Rectal smooth muscle tissue (tissue), 1 donor: ENCODE data around the gene BDH2.

Experiments
- H3K27ac ChIP-seq: one replicate; pipeline ENCODE4 v1.7.0; 2013; ENCODE audit warnings: low read depth, low read length, inconsistent platforms
- H3K27me3 ChIP-seq: one replicate; pipeline ENCODE4 v1.7.0; 2013; ENCODE audit warnings: low read length; ENCODE audit not compliant: control insufficient read depth, insufficient read depth
- H3K36me3 ChIP-seq: one replicate; pipeline ENCODE4 v1.7.0; 2013; ENCODE audit warnings: low read length; ENCODE audit not compliant: control insufficient read depth, insufficient read depth
- H3K4me1 ChIP-seq: one replicate; pipeline ENCODE4 v1.7.0; 2013; ENCODE audit warnings: low read length; ENCODE audit not compliant: control insufficient read depth, insufficient read depth
- H3K4me3 ChIP-seq: one replicate; pipeline ENCODE4 v1.7.0; 2013; ENCODE audit warnings: low read length
- H3K9ac ChIP-seq: one replicate; pipeline ENCODE4 v1.7.0; 2013; ENCODE audit warnings: low read length

The BDH2 gene

DNA sequence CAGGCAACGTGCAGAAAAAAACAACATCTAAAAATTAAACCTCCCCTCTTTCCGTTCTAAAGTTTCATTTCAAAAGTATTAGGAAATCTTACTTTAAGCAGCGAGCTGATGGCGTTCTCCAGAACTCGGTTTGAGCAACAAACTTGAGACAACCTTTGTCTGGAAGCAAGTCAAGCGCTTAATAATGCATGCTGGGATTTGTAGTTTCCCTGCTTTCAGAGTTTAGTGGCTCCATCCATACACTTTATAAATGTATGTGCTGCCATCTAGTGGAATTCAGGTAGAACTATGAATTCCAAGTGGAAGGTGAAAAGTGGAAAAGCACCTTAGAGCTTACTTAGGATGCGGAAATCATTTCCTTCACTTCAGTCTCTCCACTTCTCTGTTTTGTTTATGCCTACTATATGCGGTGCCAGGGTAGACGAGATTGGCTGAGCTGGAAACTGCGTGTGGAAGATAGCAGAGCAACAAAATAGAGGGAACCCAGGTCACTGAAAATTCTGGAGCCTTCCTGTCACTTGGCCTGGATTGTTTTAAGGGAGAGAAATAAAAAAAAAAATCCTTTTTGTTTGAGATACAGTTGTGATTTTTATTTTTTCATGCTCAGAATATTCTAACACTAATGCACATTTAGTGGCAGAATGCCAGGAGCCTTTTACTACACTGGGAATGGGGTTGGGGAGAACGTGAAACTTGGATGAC lies at the start of gene BDH2:
Gene BDH2 (minus strand): TSS at position 144 of the 702 bp plus-strand sequence. CDS start 3,580 bp downstream, outside the sequence.
- H3K4me1 ChIP-seq, result peaks cover 3% of the 10 kb centered on the region
- H3K27ac ChIP-seq, result peak within 1 kb of the TSS; percentile 71
- no peaks in the 10 kb centered on the region for H3K36me3 ChIP-seq
- peak within 1 kb of the TSS; percentile 66 for H3K4me3 ChIP-seq
- no peak within 1 kb of the TSS for H3K9ac ChIP-seq
- no peaks in the 10 kb centered on the region for H3K27me3 ChIP-seq

GRCh38 chr4:103144926-103145325 lies 45.3 kb upstream of the BDH2 start:
- H3K4me1 ChIP-seq, result no peaks in the 10 kb centered on the region
- no peak overlapping the region for H3K9ac ChIP-seq
- H3K36me3 ChIP-seq, result no peaks in the 10 kb centered on the region

GRCh38 chr4:103137446-103137827 lies 37.8 kb upstream of the BDH2 start:
- H3K36me3 ChIP-seq, result no peaks in the 10 kb centered on the region
- H3K27ac ChIP-seq, result no peak overlapping the region
- no peaks in the 10 kb centered on the region for H3K4me1 ChIP-seq
- H3K27me3 ChIP-seq, result no peaks in the 10 kb centered on the region
- no peak overlapping the region for H3K9ac ChIP-seq
- H3K4me3 ChIP-seq, result no peak overlapping the region

More at GRCh38 chr4:103144926-103145325, 45.3 kb upstream of the BDH2 start:
- Histone ChIP-seq H3K27ac (no peak overlapping the region), H3K4me3 (no peak overlapping the region), H3K27me3 (no peaks in the 10 kb centered on the region)

DNA sequence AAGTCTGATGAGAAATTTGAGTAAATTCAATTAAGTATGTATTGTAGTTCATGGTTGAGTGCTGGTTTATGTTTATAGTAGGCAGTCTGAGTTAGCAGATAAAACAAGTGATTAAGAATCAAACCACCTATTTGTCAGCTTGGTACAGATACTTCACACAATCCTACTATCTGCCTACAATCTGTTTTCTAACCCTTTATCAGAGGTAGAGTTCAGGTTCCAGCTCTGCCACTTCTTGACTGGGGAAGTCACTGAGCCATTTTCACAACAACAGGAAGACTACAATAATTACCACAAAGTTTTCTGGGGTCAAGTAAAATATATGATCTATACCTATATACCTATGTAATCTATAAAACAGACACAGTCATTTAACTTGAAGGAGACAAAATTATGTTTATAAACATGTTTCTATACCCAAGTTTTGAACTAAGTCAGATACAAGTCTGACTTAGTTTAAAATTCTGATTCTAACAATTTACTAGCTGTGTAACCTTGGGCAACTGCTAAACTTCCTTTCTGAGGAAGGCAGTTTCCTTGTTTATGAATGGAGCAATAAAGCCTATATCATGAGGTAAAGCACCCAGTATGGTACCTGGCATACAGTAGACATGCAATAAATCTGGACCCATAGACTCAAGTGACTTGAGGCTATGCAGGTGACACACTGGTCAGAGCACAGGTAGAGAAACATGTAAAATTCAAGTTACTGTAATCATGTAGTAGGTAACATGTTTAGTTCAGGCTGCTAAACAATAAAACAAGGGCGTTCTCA lies 37.2 kb upstream of the BDH2 start:
- Histone ChIP-seq H3K4me1 (no peaks in the 10 kb centered on the region), H3K27me3 (no peaks in the 10 kb centered on the region), H3K4me3 (no peak overlapping the region), H3K36me3 (no peaks in the 10 kb centered on the region), H3K9ac (no peak overlapping the region), H3K27ac (no peak overlapping the region)

- Histone ChIP-seq H3K27ac (no peak overlapping the region), H3K4me1 (no peaks in the 10 kb centered on the region), H3K36me3 (no peaks in the 10 kb centered on the region), H3K4me3 (no peak overlapping the region), H3K27me3 (no peaks in the 10 kb centered on the region), H3K9ac (no peak overlapping the region)
These were observed 29.5 kb upstream of the BDH2 start for GRCh38 chr4:103129174-103129573.

DNA sequence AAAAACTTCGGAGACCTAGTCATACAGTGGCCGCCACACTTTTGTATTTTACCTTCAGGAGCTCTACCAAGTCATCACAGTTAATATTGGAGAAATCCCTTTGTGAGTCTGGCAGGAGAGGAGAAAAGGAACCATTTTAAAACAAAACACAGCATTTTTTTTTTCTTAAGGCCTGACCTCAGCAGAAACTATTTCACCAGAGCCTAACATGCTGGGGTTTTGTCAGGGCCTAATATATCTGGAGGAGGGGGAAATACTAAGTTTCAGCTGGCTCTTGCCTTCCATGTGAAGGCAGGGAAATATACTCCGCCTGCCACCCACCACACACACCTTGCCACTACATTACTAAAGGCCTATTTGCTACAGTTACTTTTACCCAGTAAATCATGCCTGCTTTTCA lies 26.5 kb upstream of the BDH2 start:
- Histone ChIP-seq H3K4me3 (no peak overlapping the region), H3K9ac (no peak overlapping the region), H3K36me3 (no peaks in the 10 kb centered on the region), H3K4me1 (no peaks in the 10 kb centered on the region), H3K27me3 (no peaks in the 10 kb centered on the region), H3K27ac (no peak overlapping the region)

GRCh38 chr4:103123114-103123513 lies 23.5 kb upstream of the BDH2 start:
- H3K27ac ChIP-seq, result no peak overlapping the region
- H3K36me3 ChIP-seq, result no peaks in the 10 kb centered on the region
- no peak overlapping the region for H3K9ac ChIP-seq
- no peaks in the 10 kb centered on the region for H3K4me1 ChIP-seq
- no peak overlapping the region for H3K4me3 ChIP-seq
- no peaks in the 10 kb centered on the region for H3K27me3 ChIP-seq

GRCh38 chr4:103118166-103118565 lies 18.5 kb upstream of the BDH2 start:
- Histone ChIP-seq H3K4me3 (no peak overlapping the region), H3K36me3 (no peaks in the 10 kb centered on the region), H3K27me3 (no peaks in the 10 kb centered on the region), H3K4me1 (no peaks in the 10 kb centered on the region), H3K27ac (no peak overlapping the region), H3K9ac (no peak overlapping the region)

DNA sequence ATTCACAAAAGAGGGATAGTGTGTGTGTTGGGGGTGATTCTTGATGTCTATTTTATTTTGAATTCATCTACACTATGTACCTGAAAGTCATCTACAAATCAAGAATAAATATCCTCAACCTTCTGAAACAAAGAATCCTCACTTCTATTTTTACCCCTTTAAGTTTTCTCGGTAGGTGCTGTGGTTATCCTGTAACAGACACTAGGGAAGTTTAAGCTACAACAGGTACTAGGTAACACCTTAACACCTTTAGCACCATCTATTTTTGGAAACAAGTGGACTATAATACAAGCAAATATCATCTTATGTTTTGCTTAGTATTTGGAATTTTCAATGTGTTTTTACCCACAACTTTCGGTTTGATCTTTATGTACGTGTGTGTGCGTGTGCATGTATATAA lies 12.0 kb upstream of the BDH2 start:
- Histone ChIP-seq H3K4me3 (no peak overlapping the region), H3K27me3 (no peaks in the 10 kb centered on the region), H3K36me3 (peaks cover 2% of the 10 kb centered on the region)

GRCh38 chr4:103108542-103108941 lies 8.9 kb upstream of the BDH2 start:
- H3K4me3 ChIP-seq, result no peak overlapping the region
- H3K4me1 ChIP-seq, result no peaks in the 10 kb centered on the region
- H3K27me3 ChIP-seq, result no peaks in the 10 kb centered on the region
- H3K27ac ChIP-seq, result no peak overlapping the region
- H3K9ac ChIP-seq, result no peak overlapping the region
- H3K36me3 ChIP-seq, result peaks cover 2% of the 10 kb centered on the region

More for the DNA sequence above, 12.0 kb upstream of the BDH2 start:
- Histone ChIP-seq H3K27ac (no peak overlapping the region), H3K9ac (no peak overlapping the region), H3K4me1 (no peaks in the 10 kb centered on the region)

DNA sequence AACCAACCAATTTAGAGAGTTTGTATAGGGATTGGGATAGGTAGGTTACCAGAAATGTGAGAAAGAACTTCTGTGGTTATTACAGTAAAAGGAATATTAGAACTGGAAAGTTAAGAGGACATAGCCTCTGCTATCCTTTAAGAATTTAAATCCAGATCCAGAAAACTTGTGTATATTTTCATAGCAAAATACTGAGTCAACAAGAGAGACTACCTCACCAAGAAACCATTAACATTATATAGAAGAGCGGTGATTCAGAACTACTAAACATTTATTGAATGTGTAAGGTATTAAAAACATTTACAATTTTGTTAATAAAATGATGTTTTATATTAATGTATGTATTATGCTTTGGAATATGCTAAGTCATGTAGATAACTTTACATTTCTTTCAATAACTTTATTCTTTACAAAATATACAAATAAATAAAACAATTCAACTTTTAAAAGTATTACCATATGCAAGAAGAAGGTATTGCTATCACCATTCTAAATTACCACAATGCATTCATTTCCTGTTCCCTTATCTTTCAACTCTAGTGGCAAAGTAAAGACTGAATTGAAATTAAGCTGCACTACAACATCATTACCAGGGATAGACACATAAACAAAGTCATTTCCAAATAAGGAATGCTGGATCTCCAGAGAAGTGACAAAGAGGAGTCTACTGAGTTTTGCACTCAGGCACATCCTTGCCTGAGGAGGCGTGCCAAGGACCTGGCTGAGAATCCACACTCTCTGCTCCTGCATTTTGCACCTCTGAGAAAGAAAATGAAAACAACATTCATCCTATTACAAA lies 6.1 kb upstream of the BDH2 start:
- no peak overlapping the region for H3K9ac ChIP-seq
- H3K27ac ChIP-seq, result no peak overlapping the region
- no peaks in the 10 kb centered on the region for H3K4me1 ChIP-seq
- no peak overlapping the region for H3K4me3 ChIP-seq
- peaks cover 2% of the 10 kb centered on the region for H3K36me3 ChIP-seq
- H3K27me3 ChIP-seq, result no peaks in the 10 kb centered on the region

DNA sequence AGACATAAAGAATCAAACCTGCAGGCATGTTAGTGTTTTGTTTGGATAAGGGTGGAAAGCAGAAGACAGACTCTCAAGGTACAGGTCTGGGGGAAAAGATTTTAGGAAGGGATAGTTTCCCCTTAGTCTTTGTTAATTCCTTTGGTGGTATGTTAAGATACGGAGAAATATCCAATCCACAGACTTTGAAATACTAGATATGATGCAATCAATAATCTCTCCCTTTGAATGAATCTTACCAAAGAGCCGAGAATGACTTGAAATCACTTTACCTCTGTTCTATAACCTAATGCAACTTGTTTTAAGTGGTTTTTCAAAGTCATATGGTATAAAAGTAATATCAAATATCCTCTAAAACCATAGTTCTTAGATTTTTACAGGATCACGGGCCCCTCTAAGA lies 5.3 kb upstream of the BDH2 start:
- H3K4me1 ChIP-seq, result no peaks in the 10 kb centered on the region
- no peak overlapping the region for H3K9ac ChIP-seq
- H3K36me3 ChIP-seq, result peaks cover 2% of the 10 kb centered on the region

More for the DNA sequence above, 5.3 kb upstream of the BDH2 start:
- H3K27me3 ChIP-seq, result no peaks in the 10 kb centered on the region
- no peak overlapping the region for H3K4me3 ChIP-seq
- H3K27ac ChIP-seq, result no peak overlapping the region
